ENCODE measurements around the gene NATD1. TPM values are rescaled to one million over a fixed set of nuclear protein-coding genes. Genes with fewer than 3 reads are reported as not detected.

Gene NATD1
- total RNA-seq, 1 donor from 2014 or later = 1.7 TPM

GRCh38 chr17:21246698-21247097, 6.5 kb downstream of the NATD1 start:
- ChIA-PET POLR2A (no interaction called here), CTCF (no interaction called here)
- peaks cover 2% of the 10 kb centered on the region for H3K4me1 Mint-ChIP-seq
- no peaks in the 10 kb centered on the region for H3K36me3 Mint-ChIP-seq (ENCODE audit: low read depth)
- DNase-seq (no peak), ATAC-seq (ENCODE audit: low read depth) (no peak)
- no peak for TF ChIP-seq CTCF (IDR thresholded peaks at IDR 0.05)
- no peak overlapping the region for H3K4me3 Mint-ChIP-seq
- intact Hi-C loops (cut with micrococcal nuclease) = no loop called here
- no peaks in the 10 kb centered on the region for H3K27me3 Mint-ChIP-seq
- no peak overlapping the region for H3K27ac Mint-ChIP-seq
- no peaks in the 10 kb centered on the region for H3K9me3 Mint-ChIP-seq

- intact Hi-C loops (cut with micrococcal nuclease) = no loop called here
- TF ChIP-seq CTCF (IDR thresholded peaks at IDR 0.05) = no peak
- ATAC-seq (ENCODE audit: low read depth) = peak; percentile 18
- no peaks in the 10 kb centered on the region for H3K27me3 Mint-ChIP-seq
- ChIA-PET CTCF (no interaction called here), POLR2A (no interaction called here)
- no peaks in the 10 kb centered on the region for H3K4me1 Mint-ChIP-seq
- H3K9me3 Mint-ChIP-seq = no peaks in the 10 kb centered on the region
- no peak overlapping the region for H3K27ac Mint-ChIP-seq
- H3K4me3 Mint-ChIP-seq = no peak overlapping the region
- DNase-seq = no peak
- no peaks in the 10 kb centered on the region for H3K36me3 Mint-ChIP-seq (ENCODE audit: low read depth)
Measured at GRCh38 chr17:21245639-21246084, 7.5 kb downstream of the NATD1 start.

GRCh38 chr17:21243516-21244303, 9.5 kb downstream of the NATD1 start:
- CTCF ChIA-PET = no interaction called here
- no peaks in the 10 kb centered on the region for H3K4me1 Mint-ChIP-seq
- no peaks in the 10 kb centered on the region for H3K9me3 Mint-ChIP-seq
- POLR2A ChIA-PET = no interaction called here
- DNase-seq (no peak), ATAC-seq (ENCODE audit: low read depth) (no peak)
- no peak for TF ChIP-seq CTCF (IDR thresholded peaks at IDR 0.05)
- no peaks in the 10 kb centered on the region for H3K27me3 Mint-ChIP-seq
- no peak overlapping the region for H3K27ac Mint-ChIP-seq
- no peak overlapping the region for H3K4me3 Mint-ChIP-seq
- intact Hi-C loops (cut with micrococcal nuclease) = no loop called here
- H3K36me3 Mint-ChIP-seq (ENCODE audit: low read depth) = no peaks in the 10 kb centered on the region

- ATAC-seq (ENCODE audit: low read depth) (no peak), DNase-seq (no peak)
- Mint-ChIP-seq H3K36me3 (ENCODE audit: low read depth) (no peaks in the 10 kb centered on the region), H3K27ac (no peak overlapping the region), H3K4me3 (no peak overlapping the region), H3K27me3 (no peaks in the 10 kb centered on the region), H3K4me1 (no peaks in the 10 kb centered on the region), H3K9me3 (no peaks in the 10 kb centered on the region)
- intact Hi-C loops (cut with micrococcal nuclease) = no loop called here
- CTCF ChIA-PET = no interaction called here
- POLR2A ChIA-PET = no interaction called here
- TF ChIP-seq CTCF (IDR thresholded peaks at IDR 0.05) = no peak
Measured at GRCh38 chr17:21242780-21243515, 10.3 kb downstream of the NATD1 start.

- Mint-ChIP-seq H3K36me3 (ENCODE audit: low read depth) (no peaks in the 10 kb centered on the region), H3K4me1 (no peaks in the 10 kb centered on the region), H3K9me3 (no peaks in the 10 kb centered on the region), H3K4me3 (no peak overlapping the region), H3K27me3 (peaks cover 5% of the 10 kb centered on the region), H3K27ac (no peak overlapping the region)
- ChIA-PET CTCF (no interaction called here), POLR2A (no interaction called here)
- intact Hi-C loops (cut with micrococcal nuclease) = no loop called here
- no peak for TF ChIP-seq CTCF (IDR thresholded peaks at IDR 0.05)
- no peak for DNase-seq
- ATAC-seq (ENCODE audit: low read depth) = no peak
Measured at GRCh38 chr17:21242026-21242697, 11.0 kb downstream of the NATD1 start.
